Transverse colon (tissue), 3 donors: Measurements from ENCODE around the gene XKR3.

Source experiments
- POLR2A ChIP-seq: fragments of 450-650 bp; IDR thresholded peaks from one replicate; pipeline ENCODE4 v1.6.1; 2016; ENCODE audit warnings: antibody characterized with exemption, mild to moderate bottlenecking, moderate library complexity
- POLR2AphosphoS5 ChIP-seq, 3 donors: sonication (generic); formaldehyde crosslinking; IDR thresholded peaks; one replicate each; pipeline ENCODE4 v1.6.1; 2016; ENCODE audit warnings: antibody characterized with exemption in 3 of 3

GRCh38 chr22:16810188-16810802 is 14.9 kb downstream of the XKR3 start:
- no peak for TF ChIP-seq POLR2A
- TF ChIP-seq POLR2AphosphoS5 (IDR thresholded peaks at IDR 0.05), result no peak
